Activated T-cell treated with anti-CD3 and anti-CD28 coated beads for 24 hours (primary cell): ENCODE measurements around the gene HIPK3.

ENCODE experiments used
- DNase-seq: peaks from one replicate; pipeline ENCODE4 v3.0.0-alpha.2; 2020; ENCODE audit warnings: low read depth

HIPK3 gene

GRCh38 chr11:33394431-33395109 is 137.4 kb downstream of the HIPK3 start:
- no peak for DNase-seq

- DNase-seq, result no peak
Measured at GRCh38 chr11:33396361-33396760, 139.2 kb downstream of the HIPK3 start.

GRCh38 chr11:33399421-33399820 is 142.2 kb downstream of the HIPK3 start:
- DNase-seq, result no peak

- no peak for DNase-seq
Measured at GRCh38 chr11:33402066-33402465, 144.9 kb downstream of the HIPK3 start.

GRCh38 chr11:33403344-33403743 is 146.2 kb downstream of the HIPK3 start:
- no peak for DNase-seq

GRCh38 chr11:33405834-33406602 is 148.8 kb downstream of the HIPK3 start:
- no peak for DNase-seq
